Daoy (cell line): ENCODE measurements around the gene SCYGR1. TPM values are rescaled to one million over a fixed set of nuclear protein-coding genes. Genes with fewer than 3 reads are reported as not detected.
"Not testable (repeated sequence)": the region's sequence is repeated elsewhere in the genome, so short reads cannot be mapped to it uniquely, and the experiment has no call there.

Source experiments
- DNase-seq: peaks from one replicate; pipeline ENCODE4 v3.0.0-alpha.2; 2015; ENCODE audit warnings: low read depth
- total RNA-seq: library from RNA; depleted of rRNA; stranded (reverse); fragments of >200 nt; shearing (Covaris generic); gene quantifications from 2 replicates; pipeline ENCODE4 v1.2.3, GENCODE V29; 2014; rRNA removed

SCYGR1 gene
- not detected in 2 replicates for total RNA-seq

GRCh38 chr2:227387583-227387982, at the start of gene SCYGR1:
SCYGR1 (minus strand) TSS chr2:227387949; CDS start chr2:227387949, 0 bp downstream.
- DNase-seq, result not testable (repeated sequence)

GRCh38 chr2:227436436-227437174, 48.9 kb upstream of the SCYGR1 start:
- no peak for DNase-seq

GRCh38 chr2:227433171-227433570, 45.4 kb upstream of the SCYGR1 start:
- DNase-seq, result no peak

GRCh38 chr2:227430639-227431038, 42.9 kb upstream of the SCYGR1 start:
- no peak for DNase-seq

GRCh38 chr2:227428731-227429285, 41.1 kb upstream of the SCYGR1 start:
- DNase-seq, result no peak

- no peak for DNase-seq
Measured at GRCh38 chr2:227423656-227424499, 36.1 kb upstream of the SCYGR1 start.

GRCh38 chr2:227420087-227421052, 32.6 kb upstream of the SCYGR1 start:
- no peak for DNase-seq

- DNase-seq, result no peak
Measured at GRCh38 chr2:227416701-227417100, 29.0 kb upstream of the SCYGR1 start.

- DNase-seq, result peak; percentile 51
Measured at GRCh38 chr2:227415538-227416424, 28.0 kb upstream of the SCYGR1 start.

GRCh38 chr2:227414846-227415245, 27.1 kb upstream of the SCYGR1 start:
- no peak for DNase-seq

GRCh38 chr2:227413371-227413770, 25.6 kb upstream of the SCYGR1 start:
- DNase-seq, result no peak

GRCh38 chr2:227412877-227413276, 25.1 kb upstream of the SCYGR1 start:
- DNase-seq, result no peak

- DNase-seq, result peak; percentile 59
Measured at GRCh38 chr2:227411990-227412350, 24.2 kb upstream of the SCYGR1 start.

- DNase-seq, result peak; percentile 47
Measured at GRCh38 chr2:227411320-227411989, 23.7 kb upstream of the SCYGR1 start.

- no peak for DNase-seq
Measured at GRCh38 chr2:227410191-227410590, 22.4 kb upstream of the SCYGR1 start.

GRCh38 chr2:227407591-227408151, 19.9 kb upstream of the SCYGR1 start:
- DNase-seq, result no peak

- peak; percentile 90 for DNase-seq
Measured at GRCh38 chr2:227406177-227407031, 18.7 kb upstream of the SCYGR1 start.

GRCh38 chr2:227404585-227405271, 17.0 kb upstream of the SCYGR1 start:
- no peak for DNase-seq
